Activated effector memory CD4-positive, alpha-beta T cell treated with anti-CD3 and anti-CD28 coated beads, Interleukin-2, amount 50 U/mL, for 16 hours (primary cell): ENCODE measurements around the gene NRBP1.

Source experiments
- DNase-seq: peaks from one replicate; pipeline ENCODE4 v3.0.0-alpha.2; 2020

NRBP1 gene

GRCh38 chr2:27422958-27423357, 5.5 kb upstream of the NRBP1 start:
- no peak for DNase-seq

GRCh38 chr2:27425039-27425438, 3.4 kb upstream of the NRBP1 start:
- peak; percentile 10 for DNase-seq

- no peak for DNase-seq
Observed at GRCh38 chr2:27427863-27428212, 593 bp upstream of the NRBP1 start.

DNA sequence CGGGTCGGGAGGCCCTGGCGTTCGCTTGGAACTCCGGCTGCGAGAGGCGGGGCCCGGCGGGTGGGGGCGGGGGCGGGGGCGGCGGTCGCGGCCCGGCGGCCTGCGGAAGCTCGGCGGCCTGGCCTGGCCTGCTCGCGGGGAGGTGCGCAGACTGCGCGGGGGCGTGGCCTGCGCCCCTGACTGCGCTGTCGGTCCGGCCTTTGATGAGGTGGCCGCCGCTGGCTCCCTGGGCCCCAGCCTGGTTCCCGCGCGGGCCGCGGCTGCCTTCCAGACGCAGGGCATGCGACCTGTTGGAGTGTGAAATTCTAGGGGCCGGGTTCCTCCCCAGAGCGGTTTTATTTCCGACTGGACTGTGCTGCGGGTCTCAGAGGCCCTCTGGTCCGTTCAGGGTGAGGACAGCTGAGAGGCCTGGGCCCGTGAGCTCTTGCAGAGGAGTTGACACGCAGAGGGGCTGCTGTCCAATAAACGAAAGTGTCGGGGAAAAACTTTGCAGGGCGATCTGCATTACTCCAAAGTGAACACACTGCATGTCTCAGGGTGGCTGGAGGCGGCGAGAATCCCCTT, 629 bp downstream of the NRBP1 start:
- DNase-seq, result peak; percentile 91

GRCh38 chr2:27431395-27431794, 3.0 kb downstream of the NRBP1 start:
- peak; percentile 68 for DNase-seq

- DNase-seq, result peak; percentile 21
Observed at GRCh38 chr2:27435628-27436027, 7.2 kb downstream of the NRBP1 start.

- peak; percentile 52 for DNase-seq
Observed at GRCh38 chr2:27441226-27441926, 12.9 kb downstream of the NRBP1 start.

GRCh38 chr2:27441958-27442919, 13.8 kb downstream of the NRBP1 start, which contains the start of gene KRTCAP3:
TSS of gene KRTCAP3 (plus strand) at chr2:27442381. CDS start at chr2:27442413, 32 bp downstream.
- peak; percentile 83 for DNase-seq

GRCh38 chr2:27442920-27443282, 14.5 kb downstream of the NRBP1 start:
- peak; percentile 46 for DNase-seq

DNA sequence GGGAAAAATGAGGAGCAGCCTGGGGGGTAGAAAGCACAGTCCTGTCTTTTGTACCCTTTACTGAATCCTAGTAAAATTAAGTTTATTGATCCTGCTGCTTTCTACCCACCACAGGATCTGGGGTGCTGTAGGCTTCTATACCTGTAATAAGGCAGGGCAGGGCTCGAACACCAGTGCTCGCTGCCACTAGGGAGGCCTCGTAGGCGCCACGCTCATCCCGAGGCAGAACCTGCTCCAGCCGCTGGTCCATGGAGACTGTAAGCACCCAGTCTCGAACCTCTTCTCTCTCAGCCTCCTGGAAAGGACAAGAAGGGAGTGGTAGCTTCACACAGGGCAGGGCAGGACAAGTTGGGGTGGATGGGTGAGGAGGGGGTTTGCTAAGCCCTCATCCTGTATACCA, 16.7 kb downstream of the NRBP1 start:
- DNase-seq, result no peak

- no peak for DNase-seq
Observed at GRCh38 chr2:27445615-27446014, 17.2 kb downstream of the NRBP1 start.

DNA sequence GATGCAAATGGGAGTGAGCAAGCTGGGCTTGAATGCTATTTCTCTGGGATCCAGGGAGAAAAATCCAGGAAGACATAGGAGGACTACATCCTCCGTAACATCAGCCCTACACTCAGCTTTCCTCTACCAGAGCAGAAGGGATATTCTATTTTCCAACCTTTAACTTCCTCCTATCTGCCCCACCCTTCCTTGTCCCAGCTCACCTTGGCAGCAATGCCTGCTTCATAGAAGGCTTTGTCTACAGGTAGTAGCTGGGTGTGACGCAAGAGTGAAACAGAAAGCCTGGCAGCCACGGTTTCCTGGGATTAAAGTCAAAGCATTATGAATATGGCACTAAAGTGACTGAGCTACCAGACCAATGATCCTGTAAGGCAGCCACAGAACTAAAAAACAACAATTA, 17.6 kb downstream of the NRBP1 start:
- DNase-seq, result no peak

DNA sequence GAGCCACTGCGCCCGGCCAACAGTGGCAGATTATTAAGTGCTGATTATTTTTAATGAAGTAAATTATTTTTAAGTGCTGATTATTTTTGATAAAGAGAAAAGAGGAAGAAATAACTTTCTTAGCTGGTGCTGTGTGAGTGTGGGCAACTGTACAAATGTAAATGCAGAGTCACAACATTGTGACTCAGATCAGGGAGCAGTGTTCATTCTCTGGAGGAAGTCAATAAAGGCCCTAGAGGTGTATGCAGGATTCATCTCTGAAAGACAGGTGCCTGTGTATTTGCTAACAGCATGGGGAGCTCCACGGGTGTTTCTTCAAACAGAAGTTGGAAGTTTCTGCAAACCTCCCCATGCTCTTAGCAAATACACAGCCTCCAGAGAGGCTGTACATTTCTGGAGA, 19.9 kb downstream of the NRBP1 start:
- no peak for DNase-seq

- no peak for DNase-seq
Observed at GRCh38 chr2:27451095-27451494, 22.7 kb downstream of the NRBP1 start.

- no peak for DNase-seq
Observed at GRCh38 chr2:27453968-27454367, 25.5 kb downstream of the NRBP1 start.

GRCh38 chr2:27461118-27461517, 32.7 kb downstream of the NRBP1 start:
- DNase-seq, result no peak

DNA sequence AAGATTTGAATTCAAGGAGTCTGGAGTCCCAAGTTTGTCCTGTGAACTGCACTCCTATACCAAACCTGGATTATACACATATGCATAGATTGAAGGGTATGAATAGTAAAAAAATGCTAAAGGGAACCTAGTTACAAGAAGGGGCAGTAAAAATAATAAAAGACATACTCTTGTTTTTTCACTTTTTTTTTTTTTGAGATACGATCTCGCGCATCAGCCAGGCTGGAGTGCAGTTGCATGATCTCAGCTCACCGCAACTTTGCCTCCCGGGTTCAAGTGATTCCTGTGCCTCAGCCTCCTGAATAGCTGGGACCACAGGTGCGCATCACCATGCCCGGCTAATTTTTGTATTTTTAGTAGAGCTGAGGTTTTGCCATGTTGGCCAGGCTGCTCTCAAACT, 36.0 kb downstream of the NRBP1 start:
- DNase-seq, result no peak

DNA sequence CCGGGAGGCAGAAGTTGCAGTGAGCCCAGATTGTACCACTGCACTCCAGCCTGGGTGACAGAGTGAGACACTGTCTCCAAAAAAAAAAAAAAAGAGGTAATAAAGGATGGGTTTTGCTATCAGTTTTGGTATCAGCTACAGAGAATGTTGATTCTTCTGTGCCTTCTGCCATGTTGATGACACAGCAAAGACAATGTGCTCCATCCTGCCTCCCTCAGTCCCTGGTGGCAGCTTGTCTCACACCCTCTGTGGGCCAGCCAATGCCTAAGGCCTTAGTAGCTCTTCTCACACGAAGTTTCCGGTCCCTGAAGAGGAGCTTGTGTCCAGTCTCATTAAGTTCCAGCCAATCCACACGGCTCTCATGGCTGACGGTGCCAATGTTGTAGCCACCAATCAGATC, 43.5 kb downstream of the NRBP1 start:
- no peak for DNase-seq

GRCh38 chr2:27485496-27485895, 57.1 kb downstream of the NRBP1 start:
- DNase-seq, result no peak

DNA sequence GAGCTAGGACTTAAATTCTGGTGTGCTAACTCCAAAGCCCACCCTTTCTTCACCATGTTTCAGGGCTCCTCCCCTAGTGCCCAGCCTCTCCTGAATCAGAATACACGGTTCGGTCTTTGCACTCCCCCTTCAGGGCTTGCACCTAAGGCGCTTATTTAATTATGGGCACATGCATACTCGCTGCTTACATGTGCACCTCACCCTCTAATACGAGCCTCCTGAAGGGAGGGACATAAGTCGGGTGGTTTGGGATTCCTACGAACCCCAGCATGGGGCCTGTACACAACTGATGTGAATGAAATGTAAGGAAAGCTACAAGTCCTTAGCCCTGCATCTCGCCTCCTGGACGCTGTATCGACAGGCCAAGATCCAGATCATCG, 60.7 kb downstream of the NRBP1 start:
- DNase-seq, result no peak

DNA sequence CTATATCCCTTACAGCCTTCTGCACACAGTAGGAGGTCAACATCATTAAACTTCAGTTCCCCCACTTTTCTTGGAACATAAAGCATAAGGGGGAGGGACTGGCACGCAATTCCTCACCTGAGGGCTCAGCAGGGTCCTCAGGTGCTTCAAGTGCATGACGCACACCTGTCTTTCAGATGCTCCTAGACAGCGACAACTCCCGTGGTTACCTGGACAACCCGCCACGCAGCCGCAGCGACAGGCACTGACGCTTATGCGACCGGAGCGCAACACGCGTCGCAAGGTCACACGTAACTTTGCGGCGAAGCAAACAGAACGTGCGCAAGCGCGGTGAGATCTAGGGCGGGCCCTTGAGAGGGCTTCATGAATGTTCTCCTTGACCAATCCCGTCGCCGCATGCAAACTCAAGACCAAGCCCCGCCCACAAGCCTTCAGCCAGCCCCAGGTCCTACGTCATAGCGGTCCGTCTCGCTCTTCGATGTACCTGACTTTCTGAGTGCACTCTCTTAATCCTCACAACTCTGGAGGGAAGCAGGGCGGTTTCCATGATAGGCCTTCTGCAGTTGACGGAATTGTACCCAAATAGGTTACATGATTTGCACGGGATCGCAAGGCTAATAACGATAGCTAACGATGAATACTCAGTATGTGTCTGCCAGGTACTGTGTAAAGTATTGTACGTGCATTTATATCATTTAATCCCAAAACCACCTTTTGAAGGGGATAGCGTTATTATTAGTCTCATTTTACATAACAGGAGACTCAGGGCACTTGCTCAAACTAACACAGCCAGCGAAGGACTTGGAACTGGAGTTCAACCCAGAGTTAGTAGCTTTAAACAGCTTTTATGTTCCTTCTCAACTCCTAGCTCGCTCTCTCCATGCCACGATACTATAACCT, 61.3 kb downstream of the NRBP1 start, which contains the start of gene IFT172:
Gene IFT172 (minus strand): TSS at position 246 of the 900 bp plus-strand sequence. CDS start 90 bp downstream, at position 156.
- DNase-seq, result peak; percentile 100
